Stimulated activated CD4-positive, alpha-beta T cell treated with anti-CD3 and anti-CD28 coated beads, Interleukin-1b, Interleukin-23, amount 100 ng/mL, for 24 hours (primary cell): ENCODE data around the gene PJA2.
"Not testable (repeated sequence)": the region's sequence is repeated elsewhere in the genome, so short reads cannot be mapped to it uniquely, and the experiment has no call there.

ENCODE experiments used
- DNase-seq, 4 experiments: peaks; one replicate each; pipeline ENCODE4 v3.0.0-alpha.2; 2020; ENCODE audit warnings: low read depth in 4 of 4, low spot score in 1 of 4

The PJA2 gene, protein sequence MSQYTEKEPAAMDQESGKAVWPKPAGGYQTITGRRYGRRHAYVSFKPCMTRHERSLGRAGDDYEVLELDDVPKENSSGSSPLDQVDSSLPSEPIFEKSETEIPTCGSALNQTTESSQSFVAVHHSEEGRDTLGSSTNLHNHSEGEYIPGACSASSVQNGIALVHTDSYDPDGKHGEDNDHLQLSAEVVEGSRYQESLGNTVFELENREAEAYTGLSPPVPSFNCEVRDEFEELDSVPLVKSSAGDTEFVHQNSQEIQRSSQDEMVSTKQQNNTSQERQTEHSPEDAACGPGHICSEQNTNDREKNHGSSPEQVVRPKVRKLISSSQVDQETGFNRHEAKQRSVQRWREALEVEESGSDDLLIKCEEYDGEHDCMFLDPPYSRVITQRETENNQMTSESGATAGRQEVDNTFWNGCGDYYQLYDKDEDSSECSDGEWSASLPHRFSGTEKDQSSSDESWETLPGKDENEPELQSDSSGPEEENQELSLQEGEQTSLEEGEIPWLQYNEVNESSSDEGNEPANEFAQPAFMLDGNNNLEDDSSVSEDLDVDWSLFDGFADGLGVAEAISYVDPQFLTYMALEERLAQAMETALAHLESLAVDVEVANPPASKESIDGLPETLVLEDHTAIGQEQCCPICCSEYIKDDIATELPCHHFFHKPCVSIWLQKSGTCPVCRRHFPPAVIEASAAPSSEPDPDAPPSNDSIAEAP

DNA sequence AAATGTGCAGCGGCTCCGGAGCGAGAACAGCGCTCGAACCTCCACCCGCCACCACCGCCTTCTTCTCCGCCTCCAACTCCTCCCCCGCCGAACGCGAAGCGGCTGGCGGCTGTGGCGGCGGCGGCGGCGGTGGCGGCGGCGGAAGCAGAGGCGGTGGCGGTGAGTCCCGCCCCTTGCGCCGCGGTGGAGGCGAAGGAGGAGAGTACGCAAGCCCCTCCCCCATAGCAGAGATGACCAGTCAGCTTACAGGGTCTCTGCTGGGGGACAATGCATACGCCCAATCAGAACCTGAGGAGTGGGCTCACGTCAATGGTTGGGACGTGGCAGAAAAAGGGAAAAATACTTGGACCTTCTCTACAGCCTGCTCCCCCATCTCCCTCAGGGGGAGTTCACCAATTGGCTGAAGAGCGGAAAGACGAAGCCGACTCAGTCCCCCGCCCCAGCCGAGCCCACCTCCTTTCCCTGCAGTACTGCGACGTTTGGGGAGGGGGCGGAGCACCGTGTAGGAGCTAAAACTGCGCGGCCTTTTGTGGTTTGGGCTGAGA is at the start of gene PJA2:
PJA2 (minus strand) TSS at position 131 of the 545 bp plus-strand sequence. CDS start 26,541 bp downstream, outside the sequence.
- peak; percentile 84 to 95 (median 92) for DNase-seq

DNA sequence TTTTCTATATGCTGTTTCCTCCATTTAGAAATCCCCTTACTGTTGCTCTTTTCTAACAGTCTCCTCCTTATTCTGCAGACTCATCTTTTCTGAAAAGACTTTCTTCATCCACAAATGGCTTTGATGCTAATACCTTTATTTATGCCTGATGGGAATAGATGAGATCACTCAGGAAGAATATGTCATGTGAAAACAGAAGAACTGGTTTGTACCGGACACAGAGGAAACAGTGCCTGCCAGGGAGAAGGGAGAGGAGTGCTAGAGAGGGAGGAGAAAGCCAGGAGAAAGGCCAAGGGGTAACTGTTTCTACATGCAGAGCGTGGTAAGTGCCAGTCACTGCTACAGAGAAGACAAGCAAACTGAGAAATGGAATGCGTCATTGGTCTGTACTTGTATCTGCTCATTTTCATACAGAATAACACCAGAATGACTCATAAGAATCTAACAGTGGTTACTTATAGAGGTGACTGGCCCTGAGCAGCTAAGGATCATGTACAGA is 45.9 kb upstream of the PJA2 start:
- no peak for DNase-seq

DNA sequence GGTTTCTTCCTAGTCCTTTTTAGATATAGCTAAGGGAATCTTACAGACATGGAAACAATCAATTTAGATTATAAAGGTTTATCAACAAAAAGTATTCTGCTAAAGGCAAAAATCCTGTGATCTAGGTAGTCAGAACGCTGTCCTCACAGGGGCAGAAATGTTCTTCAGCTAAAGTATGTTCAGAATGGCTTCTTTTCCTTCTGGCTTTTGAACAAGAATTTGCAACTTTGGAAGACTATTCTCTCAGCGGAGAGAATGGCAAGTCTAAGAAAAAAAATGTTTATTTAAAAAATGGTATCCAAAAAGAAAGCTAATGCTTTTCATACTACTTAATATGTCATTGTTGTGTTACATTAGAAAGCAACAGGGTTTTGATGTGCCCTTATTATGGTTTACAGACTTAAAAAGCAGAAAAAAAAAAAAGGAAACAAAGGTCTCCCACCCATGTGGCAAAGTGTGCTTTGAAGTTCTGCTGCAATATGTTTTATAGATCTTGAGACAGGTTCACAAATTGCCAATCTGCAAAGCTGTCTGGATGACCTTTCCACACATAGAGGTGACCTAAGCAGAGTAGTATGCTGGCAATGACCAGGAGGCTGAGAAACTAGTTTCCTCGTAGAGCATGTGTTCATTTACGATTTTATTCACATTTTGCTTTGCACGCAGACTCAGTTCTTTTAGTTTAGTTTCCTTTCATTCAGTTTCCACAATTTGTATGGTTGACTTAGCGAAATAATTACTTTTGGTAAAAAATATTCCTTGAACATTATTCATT is 45.1 kb upstream of the PJA2 start:
- no peak for DNase-seq

DNA sequence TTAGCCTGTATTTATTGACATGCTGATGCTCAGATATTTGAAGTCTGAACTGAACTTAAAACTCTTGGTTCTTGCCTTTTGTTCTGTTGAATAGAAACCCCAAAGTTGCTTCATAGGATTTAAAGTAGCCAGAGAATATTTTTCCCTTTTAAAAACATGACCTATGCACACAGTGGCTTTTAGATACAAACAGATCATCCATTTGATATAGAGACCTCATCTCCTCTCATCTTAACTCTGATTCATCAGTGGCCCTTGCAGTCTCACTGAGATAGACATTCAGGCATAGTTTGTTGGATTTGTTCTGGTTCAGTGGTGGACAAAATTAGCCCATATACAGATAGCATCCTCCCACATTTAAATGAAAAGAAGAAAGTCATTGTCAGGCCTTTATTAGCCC is 43.5 kb upstream of the PJA2 start:
- no peak for DNase-seq

DNA sequence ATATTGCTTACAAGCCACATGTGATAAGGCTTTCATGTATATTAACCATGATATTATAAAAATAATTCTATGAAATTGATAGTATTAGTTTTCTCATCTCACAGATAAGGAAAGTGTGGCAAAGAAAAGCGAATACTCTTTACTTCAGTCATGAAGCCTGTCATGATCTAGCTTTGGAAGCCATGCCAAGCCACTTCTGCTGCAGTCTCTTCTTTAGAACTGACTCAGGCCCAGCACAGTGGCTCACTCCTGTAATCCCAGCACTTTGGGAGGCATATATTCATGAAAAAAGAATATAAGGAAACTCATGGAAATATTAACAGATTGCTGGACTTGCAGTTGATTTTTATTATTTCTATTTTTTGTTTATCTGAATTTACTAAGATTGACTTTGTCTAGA is 42.9 kb upstream of the PJA2 start:
- DNase-seq: no peak

DNA sequence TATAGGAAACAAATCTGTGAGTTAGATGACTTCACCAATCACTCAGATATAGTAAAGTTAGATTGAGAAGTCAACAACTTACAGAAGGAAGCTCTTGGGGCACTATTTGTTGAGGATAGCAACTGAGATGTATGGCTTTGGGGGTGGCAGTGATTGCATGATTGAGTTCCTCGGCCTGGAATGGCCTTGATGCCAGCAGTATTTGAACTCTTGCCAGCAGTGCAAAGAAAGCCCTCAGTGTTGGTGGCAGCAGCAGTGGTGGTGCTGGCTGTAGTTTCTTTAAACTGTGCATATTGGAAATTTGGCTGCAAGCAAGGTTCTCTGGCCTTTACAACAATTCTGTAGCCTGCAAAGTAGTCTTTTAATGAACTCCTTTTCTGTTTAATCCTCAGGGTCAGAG is 41.4 kb upstream of the PJA2 start:
- DNase-seq: no peak

DNA sequence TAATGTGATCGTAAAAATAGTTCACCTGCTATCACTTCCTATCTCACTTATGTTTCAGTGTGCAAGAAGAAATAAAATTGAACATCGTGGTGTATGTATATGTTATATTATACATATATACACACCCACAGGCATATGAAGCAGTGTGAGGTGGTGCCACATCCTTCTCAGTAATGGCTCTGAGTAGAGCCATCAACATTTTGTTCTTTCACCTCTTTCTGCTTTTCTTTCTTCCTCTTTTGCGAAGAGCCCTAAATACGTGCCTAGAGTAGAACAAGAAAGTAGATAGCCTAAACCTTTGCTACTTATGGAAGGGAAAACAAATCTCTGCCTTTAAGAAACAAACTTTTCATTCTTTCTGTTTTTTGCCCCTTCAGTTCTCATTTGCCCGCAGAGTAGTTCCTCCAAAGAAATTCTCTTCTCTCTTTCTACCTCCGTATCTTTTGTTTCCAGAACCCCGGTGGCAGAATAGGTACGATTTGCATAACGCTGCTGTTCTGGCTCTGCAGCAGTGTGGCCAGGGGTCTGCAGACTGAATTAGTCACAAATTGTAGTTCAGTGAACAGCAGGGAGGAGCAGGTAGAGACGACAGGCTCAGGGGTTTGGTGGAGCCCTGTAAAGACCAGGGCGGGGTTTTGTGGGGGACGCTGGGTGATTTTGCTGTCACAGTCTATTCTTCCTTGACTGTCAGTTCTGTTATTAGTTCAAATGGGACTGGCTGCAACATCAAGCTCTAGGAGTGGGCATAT is 40.5 kb upstream of the PJA2 start:
- DNase-seq: no peak

DNA sequence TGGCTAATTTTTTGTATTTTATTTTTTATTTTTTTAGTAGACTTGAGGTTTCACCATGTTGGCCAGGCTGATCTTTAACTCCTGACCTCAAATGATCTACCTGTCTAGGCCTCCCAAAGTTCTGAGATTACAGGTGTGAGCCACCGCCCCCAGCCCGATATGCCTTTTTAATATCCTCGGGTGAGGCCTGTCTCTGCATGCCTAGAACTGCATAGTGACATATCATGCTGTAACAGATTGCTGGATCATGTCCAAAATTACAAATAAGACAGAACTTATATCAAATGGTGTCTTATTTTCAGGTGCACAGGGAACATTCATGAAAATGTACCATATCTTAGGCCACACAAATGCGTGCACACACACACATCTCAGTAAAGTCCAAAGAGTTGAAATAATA is 39.1 kb upstream of the PJA2 start:
- DNase-seq: no peak

DNA sequence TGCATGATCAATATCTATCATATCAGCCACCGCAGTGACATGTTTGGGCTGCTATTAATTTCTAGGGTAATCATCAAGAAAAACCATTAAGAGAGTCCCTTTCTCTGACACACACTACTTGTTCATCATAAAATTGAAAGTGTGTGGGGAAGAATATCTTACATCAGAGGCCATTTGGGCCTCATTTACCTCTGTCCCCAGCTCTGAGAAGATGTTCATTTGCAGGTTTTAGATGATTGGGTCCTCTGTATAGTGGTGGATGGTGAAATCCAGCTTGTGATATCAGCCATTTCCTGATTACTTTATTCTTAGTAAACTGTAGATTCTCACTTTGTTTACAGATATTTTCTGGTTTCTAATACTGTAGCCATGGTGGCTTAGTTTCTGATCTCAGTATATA is 29.8 kb upstream of the PJA2 start:
- no peak for DNase-seq

DNA sequence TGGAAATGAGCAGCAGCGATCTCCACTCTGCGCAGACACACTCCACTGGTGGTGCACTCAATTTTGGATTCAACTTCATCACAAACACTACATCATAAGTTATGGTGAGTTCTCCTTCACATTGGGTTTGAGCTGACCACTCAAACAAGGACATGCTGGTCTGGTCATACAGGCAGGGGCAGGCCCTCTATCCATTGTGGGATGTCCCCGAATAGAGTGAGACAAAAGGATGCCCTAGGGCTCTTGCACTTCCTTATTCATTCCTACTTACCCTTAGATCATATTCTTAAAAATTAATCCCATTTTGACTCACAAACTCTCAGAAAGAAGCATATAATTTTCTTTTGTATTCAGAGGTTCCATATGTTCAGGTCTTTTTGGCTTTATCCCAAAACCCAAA is 16.3 kb upstream of the PJA2 start:
- no peak for DNase-seq

DNA sequence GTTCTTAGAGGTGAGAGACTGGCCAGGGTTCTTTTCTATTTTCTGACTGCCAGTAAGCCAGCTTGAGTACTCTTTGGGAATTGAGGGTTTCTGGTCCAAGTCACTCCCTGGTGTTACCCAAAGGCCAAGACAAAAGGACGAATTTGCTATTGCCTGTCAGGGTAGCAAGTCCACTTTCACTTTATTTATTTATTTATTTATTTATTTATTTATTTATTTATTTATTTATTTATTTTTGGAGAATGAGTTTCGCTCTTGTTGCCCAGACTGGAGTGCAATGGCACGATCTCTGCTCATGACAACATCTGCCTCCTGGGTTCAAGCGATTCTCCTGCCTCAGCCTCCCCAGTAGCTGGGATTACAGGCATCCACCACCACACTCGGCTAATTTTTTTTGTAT is 15.7 kb upstream of the PJA2 start:
- not testable (repeated sequence) for DNase-seq

DNA sequence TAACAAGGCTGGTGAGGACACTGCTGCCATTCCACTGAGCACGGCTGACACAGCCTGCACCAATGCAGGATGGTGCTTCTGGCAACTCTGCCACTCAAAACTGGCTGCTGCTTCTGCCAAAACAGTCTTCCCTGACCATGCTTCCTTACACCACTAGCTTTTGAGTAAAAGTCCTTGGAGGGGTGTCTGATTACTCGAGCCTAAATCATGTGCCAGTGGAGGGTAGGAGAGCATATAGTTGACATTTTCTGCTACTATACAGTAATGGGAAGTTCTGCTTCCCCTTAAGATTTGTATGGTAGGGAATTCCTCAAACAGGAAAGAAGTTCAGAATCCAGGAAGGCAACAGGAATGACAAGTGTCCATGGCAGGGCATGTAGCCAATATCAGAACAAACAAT is 12.2 kb upstream of the PJA2 start:
- DNase-seq: no peak

DNA sequence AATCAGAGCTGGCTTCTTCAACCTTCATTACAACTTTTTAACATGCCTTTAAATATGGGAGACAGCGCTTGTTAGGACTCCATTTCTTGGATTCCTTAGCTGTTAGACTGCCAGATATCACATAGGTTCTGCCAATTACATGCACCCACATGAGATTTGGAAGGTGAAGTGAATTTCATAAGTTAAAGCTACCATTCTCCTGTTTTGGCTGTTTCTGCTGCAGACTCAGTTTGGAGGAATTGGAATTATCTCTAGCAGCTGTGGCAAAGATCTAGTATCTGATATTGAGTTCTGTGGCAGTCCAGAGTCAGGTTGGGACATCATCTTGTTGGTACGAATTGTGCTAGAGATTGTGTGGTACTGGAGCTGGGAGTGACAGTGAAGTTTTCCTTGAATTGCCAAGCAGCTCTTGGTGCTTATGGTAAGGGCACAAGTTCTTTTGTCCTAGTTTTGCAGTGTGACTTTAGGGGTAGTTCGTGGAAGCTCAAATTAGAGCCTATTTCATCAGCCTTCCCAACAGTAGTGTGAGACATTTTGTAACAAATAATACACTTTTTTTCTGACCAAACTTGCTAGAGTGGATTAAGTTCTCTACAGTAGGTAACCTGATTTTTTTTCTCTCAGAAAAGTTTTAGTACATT is 9.1 kb upstream of the PJA2 start:
- no peak for DNase-seq

DNA sequence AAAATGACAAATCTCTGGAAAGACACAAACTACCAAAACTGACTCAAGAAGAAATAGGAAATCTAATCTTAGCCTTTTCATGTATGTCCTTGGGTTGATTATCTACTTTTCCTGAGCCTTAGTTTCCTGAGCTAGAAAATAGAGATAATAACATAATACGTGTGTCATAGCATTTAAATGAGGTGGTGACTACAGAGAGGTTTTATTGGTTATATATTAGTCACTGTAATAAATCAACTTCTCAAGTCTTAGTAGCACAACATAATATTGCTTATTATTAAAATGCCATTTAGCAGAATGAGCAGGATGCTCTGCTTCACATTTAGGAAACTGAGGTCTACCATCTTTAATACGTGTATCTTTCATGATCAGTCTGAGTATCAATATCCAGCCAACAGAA is 7.1 kb upstream of the PJA2 start:
- DNase-seq: no peak

DNA sequence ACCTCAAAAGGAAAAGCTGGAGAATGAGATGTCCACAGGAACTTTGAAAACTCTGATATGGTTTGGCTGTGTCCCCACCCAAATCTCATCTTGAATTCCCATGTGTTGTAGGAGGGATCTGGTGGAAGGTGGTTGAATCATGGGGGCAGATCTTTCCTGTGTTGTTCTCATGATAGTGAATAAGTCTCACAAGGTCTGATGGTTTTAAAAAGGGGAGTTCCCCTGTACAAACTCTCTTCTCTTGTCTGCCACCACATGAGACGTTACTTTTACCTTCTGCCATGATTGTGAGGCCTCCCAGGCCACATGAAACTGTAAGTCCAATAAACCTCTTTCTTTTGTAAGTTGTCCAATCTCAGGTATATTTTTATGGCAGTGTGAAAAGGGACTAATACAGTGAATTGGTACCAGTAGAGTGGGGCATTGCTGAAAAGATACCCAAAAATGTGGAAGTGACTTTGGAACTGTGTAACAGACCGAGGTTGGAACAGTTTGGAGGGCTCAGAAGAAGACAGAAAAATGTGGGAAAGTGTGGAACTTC is 4.2 kb upstream of the PJA2 start:
- not testable (repeated sequence) for DNase-seq

DNA sequence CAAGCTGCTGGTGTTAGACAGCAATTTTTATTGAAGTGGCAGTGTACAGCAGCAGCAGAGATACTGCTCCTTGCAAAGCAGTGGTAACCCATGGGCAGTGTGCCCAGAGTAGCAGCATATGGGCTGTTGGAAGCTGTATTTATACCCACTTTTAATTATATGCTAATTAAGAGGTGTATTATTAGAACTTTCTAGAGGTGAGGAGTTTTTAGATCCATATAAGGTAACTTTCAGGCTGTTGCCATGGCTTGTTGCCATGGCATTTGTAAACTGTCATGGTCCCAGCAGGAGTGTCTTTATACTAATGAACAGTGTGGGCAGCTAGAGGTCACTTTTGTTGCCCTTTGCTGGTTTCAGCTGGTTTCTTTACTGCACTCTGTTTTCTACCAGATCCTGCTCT is 3.7 kb upstream of the PJA2 start:
- DNase-seq: no peak

DNA sequence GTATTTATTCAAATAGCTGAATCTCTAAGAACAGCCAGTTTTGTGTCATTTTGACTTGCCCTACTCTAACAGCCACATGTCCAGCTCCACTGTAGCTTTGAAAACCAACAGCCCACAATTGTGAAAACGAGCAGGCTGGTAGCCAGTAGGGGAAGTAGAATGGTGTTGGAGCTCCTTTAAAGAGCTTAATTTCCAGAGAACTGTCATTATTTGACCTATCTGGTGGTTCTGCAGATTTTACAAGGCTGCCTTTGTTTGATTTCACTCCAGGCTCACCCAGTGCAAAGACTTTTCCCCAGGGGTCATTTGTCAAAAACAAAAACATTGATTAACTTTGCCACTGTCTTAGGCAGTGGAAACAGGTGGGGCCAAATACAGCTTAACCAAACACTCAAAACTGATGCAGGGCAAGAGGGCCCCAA is 3.2 kb upstream of the PJA2 start:
- no peak for DNase-seq

DNA sequence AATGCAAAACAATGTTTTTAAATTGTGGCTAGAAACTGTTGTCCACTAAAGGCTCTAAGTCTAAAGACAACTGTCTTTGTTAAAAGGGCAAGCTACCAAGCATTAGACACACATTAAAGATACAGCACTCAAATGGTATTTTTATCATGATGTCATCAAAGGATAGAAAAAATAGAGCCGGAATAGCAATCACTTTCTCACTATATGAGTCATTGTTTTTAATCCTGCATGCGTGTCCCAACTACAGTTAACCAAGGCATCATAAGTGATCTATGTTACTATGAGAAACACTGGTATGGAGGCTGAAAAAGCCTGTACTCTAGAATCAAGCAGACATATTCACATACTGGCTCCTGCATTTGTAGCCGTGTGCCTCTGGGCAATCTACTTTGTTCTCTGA is 1.9 kb upstream of the PJA2 start:
- no peak for DNase-seq

DNA sequence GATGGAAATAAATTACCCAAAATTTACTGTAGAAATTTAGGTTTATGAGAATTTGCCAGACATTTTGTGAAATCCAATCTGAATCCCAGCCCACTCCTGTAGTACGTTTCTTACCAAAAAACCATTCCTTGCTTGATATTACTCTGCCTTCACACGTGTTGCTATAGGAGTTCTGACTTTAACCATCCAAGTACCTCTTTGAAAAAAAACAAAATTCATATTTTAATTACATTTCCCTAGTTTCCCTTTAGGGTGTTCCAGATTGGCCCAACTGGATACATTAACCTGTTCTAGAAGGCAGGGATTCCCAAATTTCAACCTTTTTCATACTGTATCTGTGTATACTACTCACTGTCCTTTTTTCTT is 1.4 kb upstream of the PJA2 start:
- no peak for DNase-seq
